Hypothalamus (tissue), 51 donors: Measurements from ENCODE around the gene PAGE2B.
A peak's percentile ranks its signal among the peaks of the same experiment; 100 is the strongest.
"Not testable (repeated sequence)": the region's sequence is repeated elsewhere in the genome, so short reads cannot be mapped to it uniquely, and the experiment has no call there.

ENCODE experiments used
- DNase-seq, 51 donors: peaks; one replicate each; lab custom pipeline; 2025; lab: John Stamatoyannopoulos, UW

Gene PAGE2B

GRCh38 chrX:55074851-55075467, at the start of gene PAGE2B:
Gene PAGE2B, plus strand, starts transcription at chrX:55075030. Its CDS starts 1,012 bp downstream, at chrX:55076042.
- no peak for DNase-seq

GRCh38 chrX:55026143-55026542, 48.7 kb upstream of the PAGE2B start:
- no peak for DNase-seq

- no peak for DNase-seq
Observed at GRCh38 chrX:55026840-55027239, 48.0 kb upstream of the PAGE2B start.

- DNase-seq: no peak
Observed at GRCh38 chrX:55028040-55028439, 46.8 kb upstream of the PAGE2B start.

- no peak for DNase-seq
Observed at GRCh38 chrX:55028611-55029010, 46.2 kb upstream of the PAGE2B start.

- no peak for DNase-seq
Observed at GRCh38 chrX:55029291-55029690, 45.5 kb upstream of the PAGE2B start.

- no peak for DNase-seq
Observed at GRCh38 chrX:55030271-55031205, 44.3 kb upstream of the PAGE2B start, which contains the start of gene ALAS2. Gene ALAS2, minus strand, starts transcription at chrX:55030977. Its CDS starts 4,977 bp downstream, at chrX:55026000.

GRCh38 chrX:55033429-55033828, 41.4 kb upstream of the PAGE2B start:
- DNase-seq: no peak

GRCh38 chrX:55039471-55039870, 35.4 kb upstream of the PAGE2B start:
- DNase-seq: no peak

GRCh38 chrX:55041514-55041913, 33.3 kb upstream of the PAGE2B start:
- no peak for DNase-seq

GRCh38 chrX:55050599-55050998, 24.2 kb upstream of the PAGE2B start:
- DNase-seq: not testable (repeated sequence)

- DNase-seq: peak in 4 of 51 donors; percentile 1 to 14 (median 2)
Observed at GRCh38 chrX:55056820-55057674, 17.8 kb upstream of the PAGE2B start.

- peak in 12 of 51 donors; percentile 0 to 48 (median 0) for DNase-seq
Observed at GRCh38 chrX:55057675-55058249, 17.1 kb upstream of the PAGE2B start.

- not testable (repeated sequence) for DNase-seq
Observed at GRCh38 chrX:55067180-55067579, 7.7 kb upstream of the PAGE2B start.

- no peak for DNase-seq
Observed at GRCh38 chrX:55072286-55072685, 2.5 kb upstream of the PAGE2B start.

- DNase-seq: no peak
Observed at GRCh38 chrX:55088795-55089489, 14.1 kb downstream of the PAGE2B start, which contains the start of gene PAGE2. Gene PAGE2, plus strand, starts transcription at chrX:55089018. Its CDS starts 1,003 bp downstream, at chrX:55090021.

- no peak for DNase-seq
Observed at GRCh38 chrX:55098691-55099090, 23.9 kb downstream of the PAGE2B start.

- no peak for DNase-seq
Observed at GRCh38 chrX:55099162-55099561, 24.3 kb downstream of the PAGE2B start.

GRCh38 chrX:55102754-55103153, 27.9 kb downstream of the PAGE2B start:
- no peak for DNase-seq

- no peak for DNase-seq
Observed at GRCh38 chrX:55107262-55107661, 32.4 kb downstream of the PAGE2B start.
